ENCODE data around the gene HOTAIR.

HOTAIR gene

GRCh38 chr12:53974084-53975063 is at the start of gene HOTAIR:
Gene HOTAIR (minus strand): TSS chr12:53974954.
- DNase-seq (ENCODE audit: low read depth), result no peak

- DNase-seq (ENCODE audit: low read depth), result no peak
These were observed 49.4 kb upstream of the HOTAIR start for GRCh38 chr12:54024127-54024526.

- no peak for DNase-seq (ENCODE audit: low read depth)
These were observed 48.5 kb upstream of the HOTAIR start for GRCh38 chr12:54022960-54023884.

- no peak for DNase-seq (ENCODE audit: low read depth)
These were observed 46.8 kb upstream of the HOTAIR start for GRCh38 chr12:54021432-54022013.

GRCh38 chr12:54020591-54021405 is 46.0 kb upstream of the HOTAIR start:
- no peak for DNase-seq (ENCODE audit: low read depth)

GRCh38 chr12:54019924-54020590 is 45.3 kb upstream of the HOTAIR start:
- no peak for DNase-seq (ENCODE audit: low read depth)

- no peak for DNase-seq (ENCODE audit: low read depth)
These were observed 44.5 kb upstream of the HOTAIR start for GRCh38 chr12:54019091-54019811.

- DNase-seq (ENCODE audit: low read depth), result no peak
These were observed 43.8 kb upstream of the HOTAIR start for GRCh38 chr12:54018468-54018984.

GRCh38 chr12:54017878-54018467 is 43.2 kb upstream of the HOTAIR start:
- DNase-seq (ENCODE audit: low read depth), result peak; percentile 66

DNA sequence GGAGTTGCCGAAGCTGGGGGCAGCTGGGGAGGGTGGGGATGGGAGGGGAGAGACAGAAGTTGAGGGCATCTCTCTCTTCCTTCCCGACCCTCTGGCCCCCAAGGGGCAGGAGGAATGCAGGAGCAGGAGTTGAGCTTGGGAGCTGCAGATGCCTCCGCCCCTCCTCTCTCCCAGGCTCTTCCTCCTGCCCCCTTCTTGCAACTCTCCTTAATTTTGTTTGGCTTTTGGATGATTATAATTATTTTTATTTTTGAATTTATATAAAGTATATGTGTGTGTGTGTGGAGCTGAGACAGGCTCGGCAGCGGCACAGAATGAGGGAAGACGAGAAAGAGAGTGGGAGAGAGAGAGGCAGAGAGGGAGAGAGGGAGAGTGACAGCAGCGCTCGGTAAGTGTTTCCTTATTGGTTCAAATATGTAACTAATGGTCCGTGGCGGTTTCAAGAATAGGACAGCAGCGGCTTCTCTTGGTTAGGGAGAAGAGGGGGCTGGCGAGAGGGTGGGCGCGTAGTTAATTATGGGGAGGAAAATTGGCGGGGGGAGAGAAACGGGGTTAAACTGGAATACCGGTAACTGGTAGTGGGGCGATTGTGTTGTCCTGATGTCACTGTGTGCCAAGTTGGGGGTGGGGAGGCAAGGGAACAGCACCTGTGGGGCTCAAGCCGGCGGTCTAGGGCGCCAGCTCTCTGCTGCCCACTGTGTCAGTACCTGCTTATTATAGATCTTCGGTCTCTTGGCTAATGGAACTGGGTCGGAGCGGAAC is 42.5 kb upstream of the HOTAIR start:
- no peak for DNase-seq (ENCODE audit: low read depth)

DNA sequence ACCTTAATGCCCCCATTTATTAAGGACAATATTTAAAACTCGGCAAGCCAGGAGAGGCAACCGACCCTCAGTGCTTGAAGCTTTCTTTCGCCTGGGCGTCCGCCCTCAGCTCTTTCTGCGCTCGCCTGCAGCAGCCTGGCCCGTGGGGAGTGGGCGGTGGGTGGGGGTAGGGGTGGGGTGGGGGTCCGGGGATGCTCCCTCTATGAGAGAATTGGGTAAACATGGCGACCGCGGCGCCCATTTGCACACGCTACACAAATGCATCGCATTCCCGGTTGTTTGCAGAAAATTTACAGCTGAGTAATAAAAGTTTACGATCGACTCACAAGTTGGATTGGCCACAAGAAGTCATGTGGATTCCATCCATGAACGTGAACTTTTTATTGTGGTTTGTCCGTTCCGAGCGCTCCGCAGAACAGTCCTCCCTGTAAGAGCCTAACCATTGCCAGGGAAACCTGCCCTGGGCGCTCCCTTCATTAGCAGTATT is 41.8 kb upstream of the HOTAIR start:
- no peak for DNase-seq (ENCODE audit: low read depth)

DNA sequence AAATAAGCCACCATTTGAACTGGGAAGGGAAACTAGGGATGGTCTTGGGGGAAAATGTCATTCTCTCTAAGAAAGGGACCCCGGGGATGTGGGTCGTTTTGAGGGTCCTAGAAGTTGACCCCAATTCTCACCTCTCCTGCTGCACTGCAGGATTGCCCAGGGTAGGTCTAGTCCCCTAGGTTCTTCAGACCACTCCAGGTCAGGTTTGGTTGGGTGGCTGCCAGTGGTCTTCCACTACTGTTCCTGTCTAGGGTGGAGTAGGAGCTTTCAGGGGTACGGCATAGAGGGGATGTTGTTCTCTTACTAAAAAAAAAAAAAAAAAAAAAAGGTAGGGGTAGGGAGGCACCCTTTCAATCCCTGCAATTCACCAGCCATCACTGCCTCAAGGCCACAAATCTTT is 41.3 kb upstream of the HOTAIR start:
- DNase-seq (ENCODE audit: low read depth), result no peak

DNA sequence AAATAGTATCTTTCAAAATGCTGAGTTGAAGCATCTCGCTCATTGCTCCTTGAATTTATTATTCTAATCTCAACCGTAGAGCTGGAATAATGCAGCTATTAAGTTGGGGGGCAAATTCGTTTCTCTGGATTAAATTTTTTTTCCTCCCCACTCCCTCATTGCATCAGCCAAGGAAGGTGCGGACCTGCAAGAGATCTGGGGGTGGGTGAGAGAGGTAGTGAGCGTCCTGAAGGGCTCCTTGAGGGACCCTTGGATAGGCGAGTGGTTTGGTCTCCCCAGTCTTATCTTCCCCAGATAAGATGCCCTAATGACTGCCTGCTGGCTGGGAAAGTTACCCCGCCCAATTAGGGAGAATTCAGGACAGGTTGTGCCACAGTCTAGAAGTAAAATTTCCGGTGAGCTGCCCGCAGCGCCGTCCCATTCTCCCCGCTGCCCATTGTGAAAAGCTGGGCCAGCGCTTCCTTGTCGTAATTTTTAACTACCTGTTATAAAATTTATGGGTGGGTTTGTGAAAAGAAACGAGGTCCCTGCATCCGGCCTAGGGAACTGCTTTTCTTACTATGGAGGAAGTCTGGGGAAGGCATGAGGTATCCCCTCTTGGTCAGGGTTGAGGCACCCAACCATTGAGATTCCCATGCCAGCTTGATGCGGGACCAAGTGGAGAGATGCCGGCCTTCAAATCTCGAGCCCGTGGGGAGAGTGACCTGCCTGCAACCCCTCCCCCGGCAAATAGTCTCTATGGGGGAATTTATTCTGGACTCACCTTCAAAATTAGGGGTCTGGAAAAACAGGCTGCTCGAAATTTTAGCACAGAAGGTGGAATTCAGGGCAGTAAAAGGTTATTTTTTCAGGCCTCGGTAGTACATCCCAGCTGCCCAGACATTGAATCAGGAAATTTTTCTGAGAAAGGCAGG is 40.5 kb upstream of the HOTAIR start:
- no peak for DNase-seq (ENCODE audit: low read depth)

DNA sequence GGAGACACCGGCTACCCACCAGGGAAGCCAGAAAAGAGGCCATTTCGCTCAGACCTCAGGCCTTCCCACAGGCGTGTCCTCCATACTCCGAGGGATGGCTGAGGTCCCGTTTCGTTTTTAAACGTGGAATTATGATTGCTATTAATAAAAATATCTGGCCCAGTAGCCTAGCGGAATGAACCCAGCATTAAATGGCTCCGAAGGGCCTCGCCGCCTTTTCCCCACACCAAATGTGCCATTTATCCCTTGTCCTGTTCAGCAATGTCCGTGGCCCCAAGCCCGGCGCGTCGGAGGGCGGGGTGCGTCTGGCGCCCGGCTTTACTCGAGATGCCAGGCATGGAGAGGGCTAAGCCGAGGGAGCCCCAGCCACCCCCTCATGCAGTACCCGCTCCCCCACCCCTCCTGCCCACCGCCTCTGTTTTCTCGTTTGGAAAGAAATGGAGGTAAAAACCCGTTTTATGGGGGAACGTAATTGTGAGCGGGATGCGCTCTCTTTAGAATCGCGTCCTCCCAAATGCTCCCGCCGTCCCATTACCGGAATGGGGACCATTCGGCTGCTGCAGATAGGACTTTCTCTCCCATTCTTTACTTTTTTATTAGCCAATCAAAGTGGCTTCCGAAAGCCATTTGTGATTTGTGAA is 39.7 kb upstream of the HOTAIR start:
- DNase-seq (ENCODE audit: low read depth), result no peak

GRCh38 chr12:54012631-54013409 is 38.1 kb upstream of the HOTAIR start:
- DNase-seq (ENCODE audit: low read depth), result no peak

All from stimulated activated CD4-positive, alpha-beta T cell treated with anti-CD3 and anti-CD28 coated beads, Interleukin-2, amount 100 ng/mL, for 4 hours (primary cell).